Activated CD8-positive, alpha-beta memory T cell treated with anti-CD3 and anti-CD28 coated beads, Interleukin-2, amount 50 U/mL, for 1 hour (primary cell): Measurements from ENCODE around the gene ANXA6.
"Not testable (repeated sequence)": the region's sequence is repeated elsewhere in the genome, so short reads cannot be mapped to it uniquely, and the experiment has no call there.

Experiments
- DNase-seq: peaks from one replicate; pipeline ENCODE4 v3.0.0-alpha.2; 2020; ENCODE audit errors: extremely low read depth

The ANXA6 gene

DNA sequence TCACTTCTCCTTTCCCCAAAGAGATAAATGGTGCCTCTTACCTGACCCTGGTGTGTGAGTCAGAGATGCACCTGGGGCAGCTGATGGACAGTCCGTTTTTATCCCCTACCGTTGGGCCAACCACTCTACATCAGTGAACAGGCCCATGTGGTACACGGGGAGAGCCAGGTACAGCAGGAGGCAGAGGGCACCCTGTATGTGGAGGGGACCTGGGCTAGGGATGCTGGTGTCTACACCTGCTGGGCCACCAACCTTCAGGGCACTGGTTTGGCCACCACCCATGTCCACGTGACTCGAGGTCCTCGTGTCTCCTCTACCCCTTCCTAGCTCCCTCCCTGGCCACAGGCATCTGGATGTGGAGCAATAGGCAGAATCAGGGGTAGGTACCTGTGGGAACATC, 22.7 kb upstream of the ANXA6 start:
- DNase-seq: no peak

DNA sequence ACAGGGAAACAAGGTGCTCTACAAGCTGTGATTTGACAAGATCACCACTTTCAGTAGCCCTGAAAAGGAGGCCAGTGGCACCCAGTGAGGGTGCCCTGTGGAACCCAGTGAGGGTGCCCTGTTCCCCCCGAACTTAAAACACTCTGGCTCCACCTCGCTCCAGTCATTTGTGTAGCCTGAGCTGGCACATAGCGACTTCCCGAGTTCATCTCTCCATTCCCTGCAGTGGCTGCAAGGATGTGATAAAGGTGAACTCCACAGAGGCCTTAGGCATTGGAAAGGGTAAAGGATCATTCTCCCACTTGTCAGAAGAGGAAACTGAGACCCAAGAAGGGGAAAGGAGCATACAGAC, 21.9 kb upstream of the ANXA6 start:
- no peak for DNase-seq

DNA sequence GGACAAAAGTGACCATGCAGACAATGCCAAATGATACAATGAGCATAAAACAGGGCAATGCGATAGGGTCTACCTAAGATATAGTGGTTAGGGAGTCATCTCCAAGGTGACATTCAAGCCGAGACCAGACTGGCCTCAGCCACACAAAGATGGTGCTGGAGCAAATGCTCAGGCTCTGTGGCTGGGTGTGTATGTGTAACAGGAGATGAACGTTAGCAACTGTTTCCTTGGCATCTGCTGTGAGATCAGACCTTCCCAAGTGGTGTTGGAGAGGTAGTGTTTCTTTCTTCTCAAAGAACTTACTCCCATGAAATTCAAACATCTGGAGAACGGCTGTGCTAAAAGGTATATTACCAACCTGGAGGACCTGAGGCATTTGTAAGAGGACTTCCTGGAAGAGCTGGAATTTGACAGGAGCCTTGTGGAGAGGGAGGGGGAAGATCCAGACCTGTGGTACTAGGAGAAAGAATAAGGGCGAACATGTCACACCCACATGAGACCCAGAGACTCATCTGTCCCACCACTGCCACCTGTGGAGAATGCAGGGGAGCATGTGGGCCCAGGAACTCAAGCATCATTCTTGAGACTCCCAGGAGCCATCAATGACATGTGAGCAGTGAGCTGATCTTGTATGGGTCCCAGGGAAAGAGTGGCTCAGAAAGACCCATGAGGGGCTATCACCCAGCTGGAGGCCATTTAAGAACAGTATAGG, 21.4 kb upstream of the ANXA6 start:
- no peak for DNase-seq

DNA sequence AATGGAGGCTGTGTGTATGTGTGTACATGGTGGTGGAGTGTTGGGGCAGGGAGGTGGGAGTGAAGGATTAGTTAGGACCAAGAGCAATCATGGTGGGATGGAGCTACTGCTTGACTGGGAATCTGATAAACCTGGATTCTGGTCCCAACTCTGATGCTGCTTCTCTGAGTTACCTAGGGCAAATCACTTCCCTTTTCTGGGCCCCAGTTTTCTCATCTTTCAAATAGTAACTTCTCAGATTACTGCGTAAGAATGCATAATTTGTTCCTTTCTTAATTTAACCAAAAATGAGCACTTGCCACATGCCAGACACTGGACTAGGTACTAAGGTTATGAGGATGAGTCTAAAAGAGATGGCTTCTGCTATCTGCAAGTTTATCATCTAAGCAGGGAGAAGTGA, 20.8 kb upstream of the ANXA6 start:
- DNase-seq: no peak

DNA sequence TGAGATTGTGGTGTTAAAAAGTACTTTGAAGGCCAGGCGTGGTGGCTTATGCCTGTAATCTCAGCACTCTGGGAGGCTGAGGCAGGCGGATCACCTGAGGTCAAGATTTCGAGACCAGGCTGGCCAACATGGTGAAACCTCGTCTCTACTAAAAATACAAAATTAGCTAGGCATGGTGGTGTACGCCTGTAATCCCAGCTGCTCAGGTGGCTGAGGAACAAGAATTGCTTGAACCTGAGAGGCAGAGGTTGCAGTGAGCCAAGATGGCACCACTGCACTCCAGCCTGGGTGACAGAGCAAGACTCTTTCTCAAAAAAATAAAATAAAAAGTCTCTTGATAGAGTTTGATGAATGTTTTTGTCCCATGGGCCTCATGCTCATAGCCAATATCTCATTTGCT, 18.7 kb upstream of the ANXA6 start:
- DNase-seq: not testable (repeated sequence)

DNA sequence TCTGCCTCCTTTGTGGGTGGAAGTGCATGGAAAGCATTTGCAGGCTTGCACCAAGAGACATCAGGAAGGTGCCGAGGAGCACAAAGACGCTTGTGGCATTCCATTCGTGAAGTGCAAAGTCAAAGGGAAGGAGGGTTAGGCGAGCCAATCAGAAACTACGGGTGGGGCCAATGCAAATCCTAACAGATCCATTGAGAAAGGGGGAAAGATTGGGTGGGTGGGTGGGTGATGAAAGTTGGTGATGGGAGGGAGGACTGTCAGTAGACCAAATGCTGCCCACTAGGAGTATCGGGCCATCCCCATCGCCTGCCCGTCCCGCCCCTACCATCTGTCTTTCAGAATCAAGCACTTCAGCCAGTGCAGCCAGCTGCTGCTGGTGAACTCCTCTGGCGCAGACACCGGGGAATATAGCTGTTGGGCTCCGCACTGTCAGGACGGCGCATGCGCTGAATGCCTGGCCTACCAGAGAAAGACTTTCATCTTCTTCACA, 17.1 kb upstream of the ANXA6 start:
- no peak for DNase-seq

DNA sequence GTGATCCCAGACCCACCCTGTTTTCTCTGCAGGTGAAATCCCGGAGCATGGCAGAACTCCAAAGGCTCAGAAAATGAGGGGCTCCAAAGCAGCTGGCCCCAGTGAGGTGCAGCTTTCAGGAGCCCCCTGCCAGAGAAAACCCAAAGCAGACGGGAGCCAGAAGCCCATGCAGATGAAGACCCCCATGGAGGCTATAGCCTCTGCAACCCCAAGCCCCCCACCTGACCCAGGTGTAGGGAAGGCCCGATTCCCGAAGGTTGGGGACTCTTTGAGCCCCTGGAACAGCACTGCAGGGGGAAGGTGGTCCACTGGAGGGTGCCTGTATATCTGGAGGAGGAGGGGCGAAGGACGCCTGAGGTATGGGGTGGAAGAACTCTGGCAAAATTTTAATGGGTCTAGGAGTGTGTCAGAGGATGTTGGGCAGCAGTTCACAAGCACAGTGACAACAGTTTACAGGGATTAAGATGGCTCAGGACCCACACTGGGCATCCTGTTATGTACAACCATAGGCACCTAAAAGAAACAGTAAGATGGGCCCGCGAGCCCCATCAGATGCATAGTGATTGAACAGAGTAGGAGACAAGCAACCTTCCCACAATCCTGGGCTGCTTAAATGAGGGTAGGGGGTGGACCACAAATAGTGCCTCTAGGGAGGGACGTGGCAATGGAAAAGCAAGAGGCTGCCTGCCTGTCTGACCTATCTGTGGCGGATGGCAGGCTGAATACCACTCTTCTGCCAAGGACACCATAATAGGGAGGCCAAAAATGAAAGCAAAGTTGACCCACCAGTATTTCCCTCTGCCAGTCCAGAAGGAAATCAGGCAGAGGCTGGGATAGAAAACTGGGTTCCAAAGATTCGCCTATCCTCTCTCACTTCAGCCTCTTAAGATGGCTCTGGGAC, 16.4 kb upstream of the ANXA6 start:
- DNase-seq: no peak

DNA sequence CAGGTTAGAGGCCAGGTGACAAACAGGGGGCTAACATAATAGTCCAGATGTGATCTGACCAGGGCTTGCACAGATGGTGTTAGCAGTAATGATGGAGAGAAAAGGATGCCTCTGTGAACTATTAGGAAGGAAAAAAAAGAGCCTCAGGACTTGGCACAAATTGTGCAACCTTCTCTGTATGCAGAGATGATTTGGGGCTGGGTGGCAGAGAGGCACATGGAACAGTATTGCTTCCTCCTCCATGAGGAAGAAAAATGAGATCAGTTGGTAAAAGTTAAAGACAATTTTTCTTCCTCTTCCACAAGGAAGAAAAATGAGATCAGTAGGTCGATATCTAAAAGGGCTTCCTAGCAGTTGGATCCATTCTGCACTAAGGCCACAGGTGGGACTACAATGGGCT, 13.9 kb upstream of the ANXA6 start:
- DNase-seq: no peak

DNA sequence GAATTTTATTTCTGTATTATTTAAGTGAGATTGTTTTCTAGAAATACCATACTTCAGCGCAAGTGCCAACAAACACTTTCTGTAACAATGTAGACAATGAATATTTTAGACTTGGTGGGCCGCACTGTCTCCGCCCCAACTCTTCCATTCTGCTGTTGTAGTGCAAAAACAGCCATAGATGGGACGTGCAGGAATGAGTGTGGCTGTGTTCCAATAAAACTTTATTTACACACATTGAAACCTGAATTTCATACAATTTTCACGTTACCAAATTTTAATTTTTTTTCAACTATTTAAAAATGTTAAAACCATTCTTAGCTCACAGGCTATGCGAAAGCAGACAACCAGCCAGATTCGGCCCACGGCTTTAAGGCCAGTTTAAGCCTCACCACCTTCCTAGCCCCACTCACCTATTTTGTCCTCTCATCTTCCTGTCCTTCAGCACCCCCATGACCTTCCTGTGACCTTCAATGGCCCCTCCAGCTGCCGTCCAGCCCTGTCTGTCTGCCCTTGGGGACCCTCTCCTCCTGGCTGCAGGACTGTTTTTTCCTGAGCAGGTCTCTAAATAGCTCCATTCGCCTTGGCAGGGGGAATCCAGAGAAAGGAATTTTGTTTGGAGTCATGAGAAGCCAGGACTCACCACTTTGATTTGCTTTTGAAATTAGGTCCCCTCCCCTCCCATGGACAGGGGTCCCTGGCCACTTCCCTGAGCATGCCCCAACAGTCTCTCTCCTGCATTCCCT, 11.2 kb upstream of the ANXA6 start:
- no peak for DNase-seq

DNA sequence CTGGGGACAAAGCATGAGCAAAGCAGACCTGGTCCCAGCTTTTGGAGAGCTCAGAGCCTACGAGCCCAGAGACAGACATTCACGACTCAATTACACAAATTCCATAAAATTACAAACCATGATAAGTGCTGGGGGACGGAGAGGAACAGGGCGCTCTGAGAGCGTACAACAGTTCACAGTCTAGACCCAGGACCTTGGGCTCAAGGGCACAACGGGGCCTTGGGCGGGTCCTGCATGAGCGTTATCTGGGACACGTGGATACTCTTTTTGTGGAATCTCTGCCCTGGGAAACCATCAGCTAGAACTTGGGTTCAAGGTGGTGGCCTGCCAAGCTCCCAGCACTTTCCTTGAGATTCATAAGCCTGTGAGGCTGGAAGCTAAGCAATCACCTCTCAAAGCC, 9.4 kb upstream of the ANXA6 start:
- DNase-seq: no peak

DNA sequence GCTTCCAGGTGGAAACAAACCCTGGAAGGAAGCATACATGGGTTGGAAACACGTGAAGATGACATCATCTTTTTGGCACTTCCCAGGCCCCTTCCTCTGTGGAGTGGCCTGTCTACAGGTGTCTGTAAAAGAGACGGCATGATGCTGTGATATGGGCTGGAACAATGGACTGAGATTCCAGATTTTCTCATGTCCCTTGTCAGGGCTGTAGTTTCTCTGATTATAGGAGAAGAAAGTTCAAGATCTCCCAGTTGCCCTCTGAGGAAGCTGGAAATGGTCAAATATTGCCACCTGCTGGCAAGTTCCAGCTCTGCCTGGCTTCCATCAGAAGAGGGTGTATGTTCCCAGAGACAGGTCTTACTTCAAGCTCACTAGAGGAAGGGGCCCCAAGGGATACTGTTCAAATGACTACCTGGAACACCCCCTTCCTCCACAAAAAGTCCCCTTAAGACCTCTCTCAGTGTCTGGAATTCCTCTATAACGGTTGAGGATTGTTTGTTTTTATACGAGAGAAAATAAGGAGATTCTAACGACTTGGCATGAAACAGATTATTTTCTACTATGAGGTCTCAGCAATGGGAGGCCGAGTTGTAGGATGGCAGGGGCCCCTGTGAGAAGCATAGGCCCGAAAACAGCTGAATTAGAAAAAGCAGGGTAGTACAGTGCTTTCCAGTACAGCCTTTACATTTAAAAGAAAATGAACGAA, 7.3 kb upstream of the ANXA6 start:
- peak; percentile 51 for DNase-seq

DNA sequence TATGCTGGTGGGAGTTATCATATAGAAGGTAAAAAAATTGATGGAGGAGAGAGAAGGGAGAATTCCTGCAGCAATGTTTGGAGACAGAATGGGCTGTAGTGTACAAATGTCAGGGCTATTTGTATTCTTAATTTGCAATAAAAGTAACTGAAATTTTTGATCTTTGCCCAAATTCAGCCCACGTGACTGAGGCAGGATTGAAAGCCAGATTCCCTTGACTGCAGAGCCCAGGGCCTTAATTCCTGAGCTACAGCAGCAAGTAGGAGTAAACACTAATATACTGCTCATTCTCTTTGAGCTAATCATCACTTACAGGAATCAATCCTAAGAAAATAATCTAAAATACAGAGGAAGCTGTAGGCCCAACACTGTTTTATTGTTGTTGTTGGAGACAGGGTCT, 5.2 kb upstream of the ANXA6 start:
- DNase-seq: no peak

DNA sequence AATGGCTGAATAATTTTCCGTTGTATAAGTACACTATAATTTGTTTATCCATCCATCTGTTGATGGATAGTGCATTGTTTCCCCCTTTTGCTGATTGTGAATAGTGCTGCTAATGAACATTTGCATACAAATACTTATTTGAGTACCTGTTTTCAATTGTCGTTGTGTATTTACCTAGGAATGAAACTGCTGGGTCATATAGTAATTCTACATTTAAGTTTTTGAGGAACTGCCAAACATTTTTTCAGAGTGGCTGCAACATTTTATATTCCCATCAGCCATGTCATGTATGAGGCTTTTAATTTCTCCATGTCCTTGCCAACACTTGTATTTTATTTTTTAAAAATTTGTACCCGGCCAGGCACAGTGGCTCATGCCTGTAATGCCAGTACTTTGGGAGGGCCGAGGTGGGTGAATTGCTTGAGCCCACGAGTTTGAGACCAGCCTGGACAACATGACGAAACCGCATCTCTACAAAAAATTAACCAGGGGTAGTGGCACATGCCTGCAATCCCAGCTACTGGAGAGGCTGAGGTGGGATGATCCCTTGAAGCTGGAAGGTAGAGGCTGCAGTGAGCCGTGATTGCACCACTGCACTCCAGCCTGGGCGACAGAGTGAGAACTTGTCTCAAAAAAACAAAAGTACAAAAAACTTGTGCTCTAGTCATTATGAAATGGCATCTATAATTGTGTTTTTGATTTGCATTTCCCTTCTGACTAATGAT, 2.2 kb upstream of the ANXA6 start:
- DNase-seq: no peak

DNA sequence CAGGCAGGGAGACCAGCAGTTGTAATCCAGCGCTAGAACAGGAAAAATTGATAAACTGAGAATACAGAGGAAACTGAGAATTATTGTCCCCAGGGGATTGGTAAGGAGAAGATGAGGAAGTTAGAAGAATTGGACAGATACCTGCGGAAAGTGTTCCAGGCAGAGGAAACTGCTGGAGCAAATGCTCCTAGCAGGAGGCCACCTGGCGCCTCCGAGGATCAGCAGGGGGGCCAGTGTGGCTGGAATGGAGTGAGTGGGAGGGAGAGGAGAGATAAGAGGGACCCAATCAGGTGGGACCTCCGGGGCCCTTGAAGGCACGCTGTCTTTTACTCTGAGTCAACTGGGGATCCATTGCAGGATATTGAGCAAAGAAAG, 695 bp upstream of the ANXA6 start:
- DNase-seq: no peak

DNA sequence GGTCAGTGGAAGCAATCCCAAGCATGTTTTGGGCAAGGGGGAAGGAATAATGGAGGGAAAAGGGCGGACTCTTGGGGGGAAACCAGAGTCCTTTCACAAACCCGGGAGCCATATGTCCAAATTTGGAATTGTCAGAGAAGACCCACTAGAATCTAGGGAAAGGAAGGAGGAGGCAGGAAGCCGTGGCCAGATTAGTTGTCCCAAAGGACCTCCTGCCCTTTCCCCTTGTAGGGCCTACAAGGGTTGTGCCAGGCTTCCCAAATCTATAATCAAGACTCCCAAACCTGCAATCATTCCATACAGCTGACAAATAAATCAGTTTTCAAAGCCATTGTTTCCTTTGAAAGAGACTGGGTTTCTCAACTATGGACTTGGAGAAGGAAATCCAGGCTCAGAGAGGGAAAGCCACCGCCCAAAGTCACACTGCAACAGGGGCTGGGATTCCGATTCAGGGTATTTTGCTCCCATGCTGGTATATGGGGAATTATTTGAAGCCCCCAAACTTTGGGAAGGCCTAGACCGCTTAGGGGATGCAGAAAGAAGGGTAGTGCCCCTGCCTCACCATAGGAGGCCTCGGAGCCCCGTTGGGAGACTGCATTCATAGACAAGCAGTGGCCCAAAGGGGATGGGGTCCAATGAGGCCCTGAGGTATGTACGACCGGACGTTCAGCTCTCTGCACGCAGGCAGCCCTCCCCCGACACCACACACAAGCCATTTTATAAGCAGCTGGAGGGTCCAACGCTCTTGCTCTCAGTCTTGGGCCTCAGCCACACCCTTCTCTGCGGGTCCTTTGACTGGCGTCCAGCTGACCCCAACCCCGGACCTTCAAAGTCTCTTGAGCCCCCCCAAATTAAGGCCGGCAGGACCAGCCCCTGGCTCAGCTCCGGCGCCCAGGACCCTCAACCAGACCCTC, 815 bp downstream of the ANXA6 start:
- no peak for DNase-seq

DNA sequence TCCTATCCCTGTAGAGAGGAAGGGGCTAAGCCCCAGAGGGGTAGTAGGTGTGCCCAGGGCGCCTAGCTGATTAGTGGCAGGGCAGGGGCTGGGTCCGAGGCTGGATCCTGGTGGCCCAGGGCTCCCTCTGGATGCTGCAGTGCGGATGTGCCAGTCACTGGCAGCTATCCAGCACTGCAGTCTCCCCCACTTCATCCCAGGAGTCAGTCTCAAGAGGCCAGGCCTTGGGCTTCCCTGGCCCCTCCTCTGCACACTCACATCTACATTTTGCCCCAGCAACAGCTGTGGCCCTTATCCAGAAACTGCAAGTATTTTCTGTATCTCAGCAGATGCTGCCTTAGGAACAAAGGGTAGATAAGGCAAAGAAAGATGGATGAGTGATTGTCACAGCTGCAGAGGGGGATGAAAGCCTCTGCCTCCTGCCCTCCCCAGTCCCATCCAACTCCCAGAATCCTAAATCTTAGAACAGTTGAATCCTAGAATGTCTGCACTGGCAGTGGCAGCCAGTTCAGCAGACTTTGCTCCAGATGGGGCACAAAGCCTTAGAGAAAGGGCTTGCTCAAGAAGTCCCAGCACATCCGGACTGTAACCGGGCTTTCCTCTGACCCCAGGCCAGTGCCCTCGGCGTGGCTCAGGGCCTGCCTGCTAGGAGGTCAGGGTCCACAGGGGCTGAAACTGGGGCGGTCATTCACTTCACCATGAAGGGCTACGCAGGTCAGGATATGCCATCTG, 1.6 kb downstream of the ANXA6 start:
- no peak for DNase-seq

DNA sequence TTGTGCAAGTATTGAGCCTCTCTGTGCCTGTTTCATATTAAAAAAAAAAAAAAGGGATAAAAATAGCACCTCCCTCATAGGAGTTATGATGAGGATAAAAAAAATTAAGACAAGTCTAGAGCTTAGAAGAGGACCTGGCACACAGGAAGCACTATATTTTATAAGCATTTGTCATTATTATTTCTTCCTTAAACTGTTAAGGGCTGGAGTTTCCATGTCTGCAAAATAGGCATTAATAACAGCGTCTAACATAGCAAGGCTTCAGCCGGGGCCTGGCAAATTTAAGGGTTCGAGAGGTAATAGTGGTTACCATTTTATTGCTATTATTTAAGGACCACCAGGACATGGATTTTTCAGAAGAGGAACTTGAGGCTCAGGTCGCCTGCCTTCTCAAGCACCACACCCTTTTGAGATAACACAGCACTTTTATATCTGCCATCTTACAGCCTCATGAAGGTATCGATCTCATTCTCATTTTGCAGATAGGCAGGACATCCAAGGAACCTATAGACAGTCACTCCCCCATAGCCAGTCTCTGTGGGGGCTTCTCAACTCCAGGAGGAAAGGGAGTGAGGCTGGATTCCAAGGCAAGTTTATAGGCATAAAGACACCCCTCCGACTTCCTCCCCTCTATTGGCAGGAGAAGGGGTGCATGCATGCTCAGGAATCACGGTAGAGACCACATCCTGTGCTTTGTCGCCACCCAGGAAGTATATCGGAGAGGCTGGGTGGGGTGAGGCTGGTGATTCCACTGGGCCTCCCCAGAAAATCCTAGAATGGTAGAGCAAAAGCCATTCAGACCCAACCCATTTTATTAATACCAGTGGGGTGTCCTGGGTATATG, 2.4 kb downstream of the ANXA6 start:
- DNase-seq: no peak

DNA sequence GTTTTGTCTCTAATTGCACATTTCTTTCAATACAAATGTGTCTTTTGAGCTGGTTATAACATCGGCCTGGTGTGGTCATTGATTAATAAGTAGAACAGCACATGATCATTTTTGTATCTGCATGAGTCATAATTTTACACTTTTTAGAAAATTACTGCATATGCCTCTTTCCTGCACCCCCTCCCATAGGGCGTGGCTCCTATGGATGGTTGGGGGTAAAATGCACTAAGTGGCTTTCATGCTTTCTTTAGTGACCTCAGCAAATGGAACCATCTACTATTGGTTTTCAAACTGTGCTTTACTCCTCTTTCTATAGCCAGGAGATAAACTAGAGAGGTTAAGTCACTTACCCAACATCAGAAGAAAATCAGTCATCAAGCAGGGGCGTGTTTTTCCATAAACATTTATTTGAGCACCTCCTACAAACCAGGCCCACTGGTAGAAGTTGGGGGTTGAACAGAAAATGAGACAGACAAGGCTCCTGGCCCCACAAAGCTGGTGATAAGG, 3.8 kb downstream of the ANXA6 start:
- DNase-seq: no peak
